ENCODE data around the gene MAGI1. TPM values are rescaled to one million over a fixed set of nuclear protein-coding genes. Genes with fewer than 3 reads are reported as not detected.

Gene MAGI1
- total RNA-seq, 3 donors from 2014 or later (not counting 1 experiment from before 2014, with no cell fraction given), result not detected

GRCh38 chr3:65401359-65402305, 637.1 kb downstream of the MAGI1 start:
- TF ChIP-seq CTCF (IDR thresholded peaks at IDR 0.05), result no peak
- H3K9me3 Mint-ChIP-seq, result no peaks in the 10 kb centered on the region
- H3K36me3 ChIP-seq (ENCODE audit: control insufficient read depth, insufficient read depth, low read length), result no peaks in the 10 kb centered on the region
- ATAC-seq (no peak), DNase-seq (no peak)
- H3K9me3 ChIP-seq (ENCODE audit: control insufficient read depth, insufficient read depth, low read length), result no peaks in the 10 kb centered on the region
- no peak overlapping the region for H3K27ac Mint-ChIP-seq
- no peaks in the 10 kb centered on the region for H3K27me3 Mint-ChIP-seq (ENCODE audit: low read depth in 2 of 2)
- intact Hi-C loops (cut with micrococcal nuclease), result no loop called here
- WGBS (ENCODE audit: insufficient coverage), result 92% methylated on average over 7 of the region's 10 CpGs
- H3K4me1 ChIP-seq (ENCODE audit: control insufficient read depth, insufficient read depth, low read length), result no peaks in the 10 kb centered on the region
- no peak overlapping the region for H3K4me3 ChIP-seq (ENCODE audit: low read length)
- no peaks in the 10 kb centered on the region for H3K27me3 ChIP-seq (ENCODE audit: control insufficient read depth, insufficient read depth, low read length)
- H3K36me3 Mint-ChIP-seq, result no peaks in the 10 kb centered on the region
- no peak overlapping the region for H3K27ac ChIP-seq (ENCODE audit: low read length)
- no peak overlapping the region for H3K4me3 Mint-ChIP-seq
- no peaks in the 10 kb centered on the region for H3K4me1 Mint-ChIP-seq

- Mint-ChIP-seq H3K9me3 (peaks cover under 1% of the 10 kb centered on the region in 2 donors), H3K4me3 (no peak overlapping the region), H3K27ac (no peak overlapping the region), H3K4me1 (no peaks in the 10 kb centered on the region), H3K36me3 (no peaks in the 10 kb centered on the region), H3K27me3 (ENCODE audit: low read depth in 2 of 2) (no peaks in the 10 kb centered on the region)
- Histone ChIP-seq H3K9me3 (ENCODE audit: control insufficient read depth, insufficient read depth, low read length) (no peaks in the 10 kb centered on the region), H3K4me3 (ENCODE audit: low read length) (no peak overlapping the region), H3K27ac (ENCODE audit: low read length) (no peak overlapping the region), H3K4me1 (ENCODE audit: control insufficient read depth, insufficient read depth, low read length) (no peaks in the 10 kb centered on the region), H3K36me3 (ENCODE audit: control insufficient read depth, insufficient read depth, low read length) (no peaks in the 10 kb centered on the region), H3K27me3 (ENCODE audit: control insufficient read depth, insufficient read depth, low read length) (no peaks in the 10 kb centered on the region)
- DNase-seq (no peak), ATAC-seq (no peak)
- intact Hi-C loops (cut with micrococcal nuclease), result no loop called here
- 88% methylated on average over 2 of the region's 5 CpGs for WGBS (ENCODE audit: insufficient coverage)
- no peak for TF ChIP-seq CTCF (IDR thresholded peaks at IDR 0.05)
Observed at GRCh38 chr3:65400899-65401298, 637.8 kb downstream of the MAGI1 start.

- DNase-seq (no peak), ATAC-seq (no peak)
- Histone ChIP-seq H3K4me3 (ENCODE audit: low read length) (no peak overlapping the region), H3K36me3 (ENCODE audit: control insufficient read depth, insufficient read depth, low read length) (no peaks in the 10 kb centered on the region), H3K27me3 (ENCODE audit: control insufficient read depth, insufficient read depth, low read length) (no peaks in the 10 kb centered on the region), H3K27ac (ENCODE audit: low read length) (no peak overlapping the region), H3K4me1 (ENCODE audit: control insufficient read depth, insufficient read depth, low read length) (no peaks in the 10 kb centered on the region), H3K9me3 (ENCODE audit: control insufficient read depth, insufficient read depth, low read length) (no peaks in the 10 kb centered on the region)
- H3K4me1 Mint-ChIP-seq, result no peaks in the 10 kb centered on the region
- intact Hi-C loops (cut with micrococcal nuclease), result no loop called here
- no peak for TF ChIP-seq CTCF (IDR thresholded peaks at IDR 0.05)
- no peaks in the 10 kb centered on the region for H3K27me3 Mint-ChIP-seq (ENCODE audit: low read depth in 2 of 2)
- peaks cover 4% of the 10 kb centered on the region in 2 donors for H3K9me3 Mint-ChIP-seq
- H3K36me3 Mint-ChIP-seq, result no peaks in the 10 kb centered on the region
- H3K4me3 Mint-ChIP-seq, result no peak overlapping the region
- H3K27ac Mint-ChIP-seq, result no peak overlapping the region
Observed at GRCh38 chr3:65398953-65399352, 639.8 kb downstream of the MAGI1 start.

GRCh38 chr3:65396078-65396477, 642.6 kb downstream of the MAGI1 start:
- H3K4me1 Mint-ChIP-seq, result no peaks in the 10 kb centered on the region
- H3K4me3 Mint-ChIP-seq, result no peak overlapping the region
- Histone ChIP-seq H3K4me3 (ENCODE audit: low read length) (no peak overlapping the region), H3K9me3 (ENCODE audit: control insufficient read depth, insufficient read depth, low read length) (no peaks in the 10 kb centered on the region), H3K27ac (ENCODE audit: low read length) (no peak overlapping the region), H3K36me3 (ENCODE audit: control insufficient read depth, insufficient read depth, low read length) (no peaks in the 10 kb centered on the region), H3K27me3 (ENCODE audit: control insufficient read depth, insufficient read depth, low read length) (no peaks in the 10 kb centered on the region), H3K4me1 (ENCODE audit: control insufficient read depth, insufficient read depth, low read length) (no peaks in the 10 kb centered on the region)
- intact Hi-C loops (cut with micrococcal nuclease), result no loop called here
- no peaks in the 10 kb centered on the region for H3K36me3 Mint-ChIP-seq
- no peaks in the 10 kb centered on the region for H3K27me3 Mint-ChIP-seq (ENCODE audit: low read depth in 2 of 2)
- ATAC-seq, result no peak
- peaks cover 4% of the 10 kb centered on the region in 2 donors for H3K9me3 Mint-ChIP-seq
- H3K27ac Mint-ChIP-seq, result no peak overlapping the region
- no peak for TF ChIP-seq CTCF (IDR thresholded peaks at IDR 0.05)
- no peak for DNase-seq

Data from natural killer cell (primary cell).